Raji (cell line): ENCODE results near the gene CHCHD4.

Experiments
- POLR2A ChIP-seq: IDR thresholded peaks from 2 replicates; pipeline ENCODE4 v1.6.1; 2011; ENCODE audit warnings: low read depth, low read length, control low read depth; ENCODE audit not compliant: insufficient read depth

CHCHD4 gene

GRCh38 chr3:14132120-14132519 lies 7.5 kb upstream of the CHCHD4 start:
- no peak for TF ChIP-seq POLR2A

GRCh38 chr3:14131134-14131533 lies 6.5 kb upstream of the CHCHD4 start:
- no peak for TF ChIP-seq POLR2A

- TF ChIP-seq POLR2A, result no peak
These were observed 6.0 kb upstream of the CHCHD4 start for GRCh38 chr3:14130707-14131106.

GRCh38 chr3:14130230-14130629 lies 5.6 kb upstream of the CHCHD4 start:
- TF ChIP-seq POLR2A, result no peak

GRCh38 chr3:14129296-14129695 lies 4.6 kb upstream of the CHCHD4 start:
- TF ChIP-seq POLR2A, result no peak

GRCh38 chr3:14128724-14129123 lies 4.1 kb upstream of the CHCHD4 start:
- no peak for TF ChIP-seq POLR2A

- no peak for TF ChIP-seq POLR2A
These were observed 3.0 kb upstream of the CHCHD4 start for GRCh38 chr3:14127516-14128161.

GRCh38 chr3:14126887-14127505 lies 2.3 kb upstream of the CHCHD4 start:
- TF ChIP-seq POLR2A, result no peak

- TF ChIP-seq POLR2A, result no peak
These were observed 1.6 kb upstream of the CHCHD4 start for GRCh38 chr3:14126017-14126886.

GRCh38 chr3:14125193-14126016 lies 735 bp upstream of the CHCHD4 start:
- no peak for TF ChIP-seq POLR2A

GRCh38 chr3:14124223-14124614 lies 451 bp downstream of the CHCHD4 start:
- peak; percentile 66; the same call in 1 of the 2 replicates for TF ChIP-seq POLR2A

GRCh38 chr3:14123308-14124222 lies 1.1 kb downstream of the CHCHD4 start:
- no peak for TF ChIP-seq POLR2A

- TF ChIP-seq POLR2A, result no peak
These were observed 2.4 kb downstream of the CHCHD4 start for GRCh38 chr3:14122301-14122700.

- TF ChIP-seq POLR2A, result no peak
These were observed 2.8 kb downstream of the CHCHD4 start for GRCh38 chr3:14121859-14122258.
